Karpas-422 (cell line): Measurements from ENCODE around the gene PRKCZ. TPM values are rescaled to one million over a fixed set of nuclear protein-coding genes. Genes with fewer than 3 reads are reported as not detected.
"Not testable (repeated sequence)": the region's sequence is repeated elsewhere in the genome, so short reads cannot be mapped to it uniquely, and the experiment has no call there.

Experiments
- DNase-seq: peaks from one replicate; pipeline ENCODE4 v3.0.0-alpha.2; 2015
- H2AFZ ChIP-seq: fragments of 200-600 bp; sonication (generic); 2 replicates; pipeline ENCODE4 v1.6.1; 2014; ENCODE audit warnings: antibody characterized with exemption, low read length, mixed read lengths
- H3K27ac ChIP-seq: fragments of 200-600 bp; sonication (generic); 2 replicates; pipeline ENCODE4 v1.5.1; 2014; ENCODE audit warnings: mild to moderate bottlenecking, low read length, moderate library complexity
- H3K27me3 ChIP-seq: fragments of 200-600 bp; sonication (generic); 2 replicates; pipeline ENCODE4 v1.6.1; 2014; ENCODE audit warnings: low read length, mixed read lengths
- H3K36me3 ChIP-seq: fragments of 200-600 bp; sonication (generic); 2 replicates; pipeline ENCODE4 v1.6.1; 2014; ENCODE audit warnings: low read length, mixed read lengths; ENCODE audit not compliant: insufficient read depth
- H3K4me1 ChIP-seq: fragments of 200-600 bp; sonication (generic); 2 replicates; pipeline ENCODE4 v1.6.1; 2014; ENCODE audit warnings: mild to moderate bottlenecking, low read length, mixed read lengths
- H3K4me2 ChIP-seq: fragments of 200-600 bp; sonication (generic); 2 replicates; pipeline ENCODE4 v1.6.1; 2014; ENCODE audit warnings: low read length, low read depth, mild to moderate bottlenecking; ENCODE audit not compliant: poor library complexity, severe bottlenecking
- H3K4me3 ChIP-seq: fragments of 200-600 bp; sonication (generic); 2 replicates; pipeline ENCODE4 v1.5.1; 2014; ENCODE audit warnings: mild to moderate bottlenecking, antibody characterized with exemption, low read length, mixed read lengths
- H3K79me2 ChIP-seq: fragments of 200-600 bp; sonication (generic); 2 replicates; pipeline ENCODE4 v1.6.1; 2014; ENCODE audit warnings: mild to moderate bottlenecking, low read length, mixed read lengths
- H3K9ac ChIP-seq: fragments of 200-600 bp; sonication (generic); 2 replicates; pipeline ENCODE4 v1.6.0; 2014; ENCODE audit warnings: low read length
- H3K9me2 ChIP-seq: fragments of 200-600 bp; sonication (generic), shearing (Covaris generic); replicated peaks from 2 replicates; pipeline ENCODE4 v1.6.0; 2014; ENCODE audit warnings: mild to moderate bottlenecking, low read length, moderate library complexity; ENCODE audit not compliant: insufficient read depth
- H3K9me3 ChIP-seq: fragments of 300-700, 200-600 bp; sonication (generic); 2 replicates; pipeline ENCODE4 v1.6.1; 2014; ENCODE audit warnings: low read length, mixed read lengths
- H4K20me1 ChIP-seq: fragments of 200-600 bp; sonication (generic); 2 replicates; pipeline ENCODE4 v1.6.1; 2014; ENCODE audit warnings: mild to moderate bottlenecking, antibody characterized with exemption, low read length, low read depth; ENCODE audit not compliant: insufficient read depth
- total RNA-seq: library from RNA; depleted of rRNA; stranded (reverse); fragments of >200 nt; shearing (Covaris generic); gene quantifications from 2 replicates; pipeline ENCODE4 v1.2.3, GENCODE V29; 2014; ENCODE audit warnings: low replicate concordance

PRKCZ gene
- total RNA-seq, 1 experiment from 2014 or later = not detected

- H2AFZ ChIP-seq = no peak overlapping the region
- no peaks in the 10 kb centered on the region for H3K9me2 ChIP-seq
- no peak overlapping the region for H3K9ac ChIP-seq
- no peak overlapping the region for H3K27ac ChIP-seq
- no peaks in the 10 kb centered on the region for H4K20me1 ChIP-seq
- H3K9me3 ChIP-seq = no peaks in the 10 kb centered on the region
- no peak overlapping the region for H3K4me3 ChIP-seq
- no peaks in the 10 kb centered on the region for H3K79me2 ChIP-seq
- no peak overlapping the region for H3K4me2 ChIP-seq
- DNase-seq = no peak
- H3K36me3 ChIP-seq = no peaks in the 10 kb centered on the region
- H3K27me3 ChIP-seq = no peaks in the 10 kb centered on the region
- no peaks in the 10 kb centered on the region for H3K4me1 ChIP-seq
Observed at GRCh38 chr1:2143814-2144500, 93.7 kb downstream of the PRKCZ start.

GRCh38 chr1:2144501-2145090, 94.4 kb downstream of the PRKCZ start:
- H3K9me2 ChIP-seq = no peaks in the 10 kb centered on the region
- no peaks in the 10 kb centered on the region for H3K36me3 ChIP-seq
- no peaks in the 10 kb centered on the region for H3K9me3 ChIP-seq
- no peak overlapping the region for H3K9ac ChIP-seq
- H3K27me3 ChIP-seq = no peaks in the 10 kb centered on the region
- H4K20me1 ChIP-seq = no peaks in the 10 kb centered on the region
- no peak for DNase-seq
- H3K27ac ChIP-seq = no peak overlapping the region
- H3K4me2 ChIP-seq = no peak overlapping the region
- H3K79me2 ChIP-seq = no peaks in the 10 kb centered on the region
- H2AFZ ChIP-seq = no peak overlapping the region
- no peaks in the 10 kb centered on the region for H3K4me1 ChIP-seq
- H3K4me3 ChIP-seq = no peak overlapping the region

GRCh38 chr1:2145946-2146835, 96.0 kb downstream of the PRKCZ start:
- Histone ChIP-seq H3K9me3 (no peaks in the 10 kb centered on the region), H3K4me1 (no peaks in the 10 kb centered on the region), H2AFZ (no peak overlapping the region), H3K4me3 (no peak overlapping the region), H4K20me1 (no peaks in the 10 kb centered on the region), H3K9me2 (no peaks in the 10 kb centered on the region), H3K27me3 (no peaks in the 10 kb centered on the region), H3K9ac (no peak overlapping the region), H3K27ac (no peak overlapping the region), H3K4me2 (no peak overlapping the region), H3K36me3 (no peaks in the 10 kb centered on the region), H3K79me2 (no peaks in the 10 kb centered on the region)
- no peak for DNase-seq

DNA sequence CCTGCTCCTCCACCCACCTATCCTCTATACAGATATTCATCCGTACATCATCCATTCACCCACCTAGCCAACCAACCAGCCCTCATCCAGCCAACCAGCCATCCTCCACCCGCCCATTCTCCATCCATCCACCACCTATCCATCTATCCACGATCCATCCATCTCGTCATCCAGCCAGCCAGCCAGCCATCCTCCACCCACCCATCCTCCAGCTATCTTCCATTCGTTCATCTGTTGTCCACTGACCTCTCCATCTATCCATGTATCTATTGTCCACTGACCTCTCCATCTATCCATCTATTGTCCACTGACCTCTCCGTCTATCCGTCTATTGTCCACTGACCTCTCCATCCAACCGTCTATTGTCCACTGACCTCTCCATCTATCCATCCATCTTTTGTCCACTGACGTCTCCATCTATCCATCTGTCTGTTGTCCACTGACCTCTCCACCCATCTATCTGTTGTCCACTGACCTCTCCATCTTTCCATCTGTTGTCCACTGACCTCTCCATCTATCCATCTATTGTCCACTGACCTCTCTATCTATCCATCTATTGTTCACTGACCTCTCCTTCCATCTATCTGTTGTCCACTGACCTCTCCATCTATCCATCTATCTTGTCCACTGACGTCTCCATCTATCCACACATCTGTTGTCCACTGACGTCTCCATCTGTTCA, 96.8 kb downstream of the PRKCZ start:
- Histone ChIP-seq H4K20me1 (no peaks in the 10 kb centered on the region), H3K9me2 (no peaks in the 10 kb centered on the region), H2AFZ (no peak overlapping the region), H3K4me2 (no peak overlapping the region), H3K4me3 (no peak overlapping the region), H3K79me2 (no peaks in the 10 kb centered on the region), H3K36me3 (no peaks in the 10 kb centered on the region), H3K9me3 (no peaks in the 10 kb centered on the region), H3K4me1 (no peaks in the 10 kb centered on the region), H3K9ac (no peak overlapping the region), H3K27ac (no peak overlapping the region), H3K27me3 (no peaks in the 10 kb centered on the region)
- DNase-seq = no peak

DNA sequence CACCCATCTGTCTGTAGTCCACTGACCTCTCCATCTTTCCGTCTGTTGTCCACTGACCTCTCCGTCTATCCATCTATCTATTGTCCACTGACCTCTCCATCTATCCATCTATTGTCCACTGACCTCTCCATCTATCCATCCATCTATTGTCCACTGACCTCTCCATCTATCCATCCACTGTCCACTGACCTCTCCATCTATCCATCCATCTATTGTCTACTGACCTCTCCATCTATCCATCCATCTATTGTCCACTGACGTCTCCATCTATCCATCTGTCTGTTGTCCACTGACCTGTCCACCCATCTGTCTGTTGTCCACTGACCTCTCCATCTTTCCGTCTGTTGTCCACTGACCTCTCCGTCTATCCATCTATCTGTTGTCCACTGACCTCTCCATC, 97.7 kb downstream of the PRKCZ start:
- not testable (repeated sequence) for H3K9me2 ChIP-seq, H3K9ac ChIP-seq, H3K27me3 ChIP-seq, H3K79me2 ChIP-seq, H4K20me1 ChIP-seq, H3K4me1 ChIP-seq, H2AFZ ChIP-seq, H3K4me3 ChIP-seq, H3K4me2 ChIP-seq, DNase-seq, H3K9me3 ChIP-seq, H3K27ac ChIP-seq, H3K36me3 ChIP-seq

GRCh38 chr1:2148691-2149090, 98.5 kb downstream of the PRKCZ start:
- Histone ChIP-seq H2AFZ (no peak overlapping the region), H3K4me1 (no peaks in the 10 kb centered on the region), H3K36me3 (no peaks in the 10 kb centered on the region), H3K9ac (no peak overlapping the region), H3K79me2 (no peaks in the 10 kb centered on the region), H3K9me2 (no peaks in the 10 kb centered on the region), H3K9me3 (no peaks in the 10 kb centered on the region), H3K27me3 (no peaks in the 10 kb centered on the region), H3K4me3 (no peak overlapping the region), H3K4me2 (no peak overlapping the region), H4K20me1 (no peaks in the 10 kb centered on the region), H3K27ac (no peak overlapping the region)
- DNase-seq = no peak

GRCh38 chr1:2150801-2151200, 100.6 kb downstream of the PRKCZ start:
- Histone ChIP-seq H3K79me2 (no peaks in the 10 kb centered on the region), H3K4me1 (no peaks in the 10 kb centered on the region), H2AFZ (no peak overlapping the region), H3K4me2 (no peak overlapping the region), H3K36me3 (no peaks in the 10 kb centered on the region), H3K9ac (no peak overlapping the region), H3K9me2 (no peaks in the 10 kb centered on the region), H3K27ac (no peak overlapping the region), H4K20me1 (no peaks in the 10 kb centered on the region), H3K4me3 (no peak overlapping the region), H3K9me3 (no peaks in the 10 kb centered on the region), H3K27me3 (no peaks in the 10 kb centered on the region)
- DNase-seq = no peak

GRCh38 chr1:2151252-2151651, 101.0 kb downstream of the PRKCZ start:
- DNase-seq = no peak
- Histone ChIP-seq H4K20me1 (no peaks in the 10 kb centered on the region), H3K27me3 (no peaks in the 10 kb centered on the region), H3K36me3 (no peaks in the 10 kb centered on the region), H3K9ac (no peak overlapping the region), H3K9me2 (no peaks in the 10 kb centered on the region), H3K79me2 (no peaks in the 10 kb centered on the region), H3K27ac (no peak overlapping the region), H3K9me3 (no peaks in the 10 kb centered on the region), H2AFZ (no peak overlapping the region), H3K4me2 (no peak overlapping the region), H3K4me3 (no peak overlapping the region), H3K4me1 (no peaks in the 10 kb centered on the region)
